Colonic mucosa (tissue), 4 donors: ENCODE results near the gene ATF5. TPM values are rescaled to one million over a fixed set of nuclear protein-coding genes. Genes with fewer than 3 reads are reported as not detected.
"Not testable (repeated sequence)": the region's sequence is repeated elsewhere in the genome, so short reads cannot be mapped to it uniquely, and the experiment has no call there.

Source experiments
- DNase-seq: peaks from one replicate; pipeline ENCODE4 v3.0.0-alpha.2; 2020
- H3K27ac ChIP-seq: fragments of 200-600 bp; one replicate; pipeline ENCODE4 v1.8.0; 2021
- H3K27me3 ChIP-seq: fragments of 200-600 bp; one replicate; pipeline ENCODE4 v1.8.0; 2021
- H3K36me3 ChIP-seq: fragments of 200-600 bp; one replicate; pipeline ENCODE4 v1.8.0; 2021
- H3K4me1 ChIP-seq: fragments of 200-600 bp; one replicate; pipeline ENCODE4 v1.8.0; 2021; ENCODE audit warnings: mild to moderate bottlenecking
- H3K4me3 ChIP-seq: fragments of 200-600 bp; one replicate; pipeline ENCODE4 v1.8.0; 2021
- H3K9ac ChIP-seq, 2 donors: one replicate each; pipeline ENCODE4 v1.7.0; 2013; ENCODE audit warnings: control low read depth in 2 of 2, low read depth in 2 of 2, low read length in 2 of 2
- H3K9me3 ChIP-seq: fragments of 200-600 bp; one replicate; pipeline ENCODE4 v1.8.0; 2021
- CTCF ChIP-seq: fragments of 200-600 bp; IDR thresholded peaks from one replicate; pipeline ENCODE4 v1.8.0; 2022; ENCODE audit warnings: antibody characterized with exemption, mild to moderate bottlenecking
- intact Hi-C: fragments of 100-400 bp; cut with DNase I; formaldehyde crosslinking; loops from one replicate; pipeline ENCODE4 v1.14.1; 2022
- total RNA-seq, 2 donors: library from RNA; stranded (reverse); fragmentation: NEBNext Ultra II Directional in 1 of 2; extraction: Animal tissue kit (Norgen Biotek cat#: 25700) in 1 of 2; gene quantifications; one replicate each; pipeline ENCODE4 v1.2.1, GENCODE V29; 2021
- donor health status: healthy.
- donor health status: DM: no; HTN: no; CAD: no.
- donor health status: DM: no; HTN: no; CAD: no.

Gene ATF5
- total RNA-seq, 2 donors from 2014 or later = 16.7 to 24.7 TPM

DNA sequence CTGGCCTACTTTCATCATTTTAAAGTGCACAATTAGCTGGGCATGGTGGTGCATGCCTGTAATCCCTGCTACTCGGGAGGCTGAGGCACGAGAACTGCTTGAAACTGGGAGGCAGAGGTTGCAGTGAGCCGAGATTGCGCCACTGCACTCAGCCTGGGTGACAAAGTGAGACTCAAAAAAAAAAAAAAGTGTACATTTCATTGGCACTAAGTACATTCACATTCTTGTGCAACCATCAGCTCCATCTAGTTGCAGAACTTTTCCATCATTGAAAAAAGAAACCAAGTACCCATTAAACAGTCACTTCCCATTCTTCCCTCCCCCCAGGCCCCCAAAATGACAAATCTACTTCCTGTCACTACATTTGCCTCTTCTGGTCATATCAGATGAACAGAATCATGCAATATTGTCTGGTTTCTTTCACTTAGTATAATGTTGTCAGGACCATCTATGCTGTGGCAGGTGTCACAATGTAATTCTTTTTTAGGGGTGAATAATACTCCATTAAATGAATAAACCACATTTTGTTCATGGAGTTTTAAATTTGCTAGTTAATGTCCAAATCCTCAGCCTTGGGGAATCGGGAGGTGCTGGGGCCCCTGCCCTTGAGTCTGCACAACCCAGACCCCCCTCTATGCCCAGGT lies 39.4 kb downstream of the ATF5 start:
- Histone ChIP-seq H3K4me1 (no peaks in the 10 kb centered on the region), H3K9me3 (no peaks in the 10 kb centered on the region), H3K4me3 (no peak overlapping the region), H3K9ac (no peak overlapping the region), H3K27me3 (peaks cover 8% of the 10 kb centered on the region), H3K27ac (no peak overlapping the region), H3K36me3 (no peaks in the 10 kb centered on the region)
- no peak for TF ChIP-seq CTCF
- intact Hi-C loops = no loop called here
- no peak for DNase-seq

DNA sequence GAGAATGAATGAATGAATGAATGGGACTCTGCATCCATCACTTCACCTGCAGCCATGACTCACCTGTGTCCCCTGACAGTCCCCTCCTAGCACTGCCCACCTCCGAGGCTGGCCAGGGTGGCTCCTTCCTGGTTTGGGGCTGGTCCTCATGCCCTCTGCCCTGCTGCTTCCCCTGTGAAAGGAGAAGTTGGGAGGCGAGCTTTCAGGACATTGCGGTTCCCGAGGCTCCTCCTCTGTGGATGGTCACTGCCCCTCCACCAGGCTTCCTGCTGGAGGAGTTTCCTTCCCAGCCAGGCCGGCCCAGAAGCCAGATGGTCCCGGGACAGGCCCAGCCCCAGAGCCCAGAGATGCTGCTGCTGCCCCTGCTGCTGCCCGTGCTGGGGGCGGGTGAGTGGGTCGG lies 40.4 kb downstream of the ATF5 start:
- H3K27me3 ChIP-seq, H3K4me1 ChIP-seq, DNase-seq, H3K36me3 ChIP-seq, H3K27ac ChIP-seq, intact Hi-C loops, H3K9ac ChIP-seq, H3K4me3 ChIP-seq, H3K9me3 ChIP-seq: not testable (repeated sequence)

DNA sequence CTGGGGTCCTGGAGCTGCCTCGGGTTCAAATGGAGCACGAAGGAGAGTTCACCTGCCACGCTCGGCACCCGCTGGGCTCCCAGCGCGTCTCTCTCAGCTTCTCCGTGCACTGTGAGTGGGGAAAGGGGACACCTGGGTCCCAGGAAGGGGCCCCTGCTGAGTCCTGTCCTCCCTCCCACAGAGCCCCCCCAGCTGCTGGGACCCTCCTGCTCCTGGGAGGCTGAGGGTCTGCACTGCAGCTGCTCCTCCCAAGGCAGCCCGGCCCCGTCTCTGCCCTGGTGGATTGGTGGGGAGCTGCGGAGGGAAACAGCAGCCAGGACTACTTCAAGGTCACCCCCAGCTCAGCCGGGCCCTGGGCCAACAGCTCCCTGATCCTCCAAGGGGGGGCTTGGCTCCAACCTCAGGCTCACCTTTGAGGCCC lies 43.0 kb downstream of the ATF5 start:
- Histone ChIP-seq H3K9ac (no peak overlapping the region), H3K27ac (no peak overlapping the region), H3K4me1 (no peaks in the 10 kb centered on the region), H3K27me3 (peaks cover 8% of the 10 kb centered on the region), H3K4me3 (no peak overlapping the region), H3K9me3 (no peaks in the 10 kb centered on the region), H3K36me3 (no peaks in the 10 kb centered on the region)
- no peak for TF ChIP-seq CTCF
- no peak for DNase-seq
- intact Hi-C loops = no loop called here

DNA sequence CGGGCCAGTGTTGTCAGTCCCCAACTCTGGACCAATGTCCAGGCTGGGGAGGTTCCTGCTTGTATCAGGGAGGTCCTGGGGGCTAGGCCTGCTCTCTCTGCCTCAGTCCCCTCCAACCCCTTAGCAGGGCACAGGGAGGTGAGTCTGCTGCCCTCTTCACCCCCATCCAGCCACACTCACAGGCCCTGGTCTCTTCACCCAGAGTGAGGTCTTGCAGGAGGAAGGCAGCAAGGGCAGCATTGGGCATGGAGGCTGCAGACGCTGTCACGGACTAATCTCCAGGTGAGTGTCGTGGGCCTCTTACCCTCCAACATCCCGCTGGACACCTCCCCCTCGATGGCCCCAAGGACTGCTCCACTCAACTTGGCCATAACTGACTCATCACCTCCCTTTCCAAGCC lies 43.8 kb downstream of the ATF5 start:
- DNase-seq = no peak
- TF ChIP-seq CTCF = no peak
- Histone ChIP-seq H3K27me3 (peaks cover 8% of the 10 kb centered on the region), H3K4me3 (no peak overlapping the region), H3K4me1 (no peaks in the 10 kb centered on the region), H3K9me3 (no peaks in the 10 kb centered on the region), H3K36me3 (no peaks in the 10 kb centered on the region), H3K9ac (no peak overlapping the region), H3K27ac (no peak overlapping the region)
- intact Hi-C loops = no loop called here

DNA sequence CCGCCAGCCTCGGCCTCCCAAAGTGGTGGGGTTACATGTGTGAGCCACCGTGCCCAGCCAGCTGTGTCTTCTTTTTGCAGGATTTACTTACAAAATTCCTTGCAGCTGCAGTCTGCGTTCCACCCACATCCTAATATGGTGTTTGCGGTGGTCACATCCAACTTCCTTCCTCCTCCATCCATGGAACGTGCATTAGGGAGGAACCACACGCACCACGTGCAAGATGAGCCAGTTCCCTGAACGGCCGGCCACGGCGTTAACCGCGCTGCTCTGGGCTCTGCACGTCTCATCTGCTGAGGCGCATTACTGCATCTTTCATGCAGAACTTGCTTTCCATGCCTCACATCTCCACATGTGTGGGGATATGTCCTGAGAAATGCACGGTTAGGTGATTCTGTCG lies 45.0 kb downstream of the ATF5 start:
- intact Hi-C loops = no loop called here
- Histone ChIP-seq H3K9ac (peak overlapping the region in 1 of 2 donors; percentile 12), H3K36me3 (no peaks in the 10 kb centered on the region), H3K4me1 (no peaks in the 10 kb centered on the region), H3K9me3 (no peaks in the 10 kb centered on the region), H3K4me3 (no peak overlapping the region), H3K27me3 (peaks cover under 1% of the 10 kb centered on the region), H3K27ac (no peak overlapping the region)
- no peak for DNase-seq
- no peak for TF ChIP-seq CTCF

DNA sequence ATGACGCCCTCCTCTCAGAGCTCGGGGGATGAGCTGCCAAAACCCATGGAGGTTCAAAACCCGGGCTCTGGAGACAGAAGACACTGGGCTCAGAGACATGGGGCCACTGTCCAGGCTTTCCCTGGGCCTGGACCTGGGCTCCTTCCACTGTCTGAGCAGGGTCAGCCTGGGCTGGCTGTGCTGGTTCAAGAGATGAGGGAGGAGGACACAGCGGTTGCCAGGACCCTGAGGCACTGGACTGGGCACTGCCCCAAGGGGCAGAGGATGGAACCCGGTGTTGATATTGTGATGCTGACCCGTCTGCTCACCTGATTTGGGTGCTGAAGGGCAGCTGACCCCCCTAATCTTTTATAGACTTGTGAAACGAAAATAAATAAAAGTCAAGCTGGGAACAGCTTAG lies 46.0 kb downstream of the ATF5 start:
- no peaks in the 10 kb centered on the region for H3K36me3 ChIP-seq

More for the DNA sequence above, 46.0 kb downstream of the ATF5 start:
- Histone ChIP-seq H3K27ac (no peak overlapping the region), H3K27me3 (no peaks in the 10 kb centered on the region), H3K4me3 (no peak overlapping the region), H3K9ac (no peak overlapping the region), H3K9me3 (no peaks in the 10 kb centered on the region), H3K4me1 (no peaks in the 10 kb centered on the region)
- intact Hi-C loops = no loop called here
- no peak for DNase-seq
- TF ChIP-seq CTCF = no peak
